Gastrocnemius medialis (tissue), 4 donors: ENCODE results near the gene RMND5B. TPM values are rescaled to one million over a fixed set of nuclear protein-coding genes. Genes with fewer than 3 reads are reported as not detected.

ENCODE experiments used
- ATAC-seq, 2 donors: fragments of 150-250 bp; one replicate each; pipeline ENCODE4 v1.9.1; 2016
- DNase-seq, 2 donors: peaks; one replicate each; pipeline ENCODE4 v3.0.0-alpha.2; 2019
- H3K27ac ChIP-seq, 4 donors: fragments of 200-600 bp; sonication (generic); 1 replicate in 1 of 4; 2 replicates in 3 of 4; pipeline ENCODE4 v1.5.1; 2016 to 2018; ENCODE audit warnings: mild to moderate bottlenecking in 2 of 4, moderate library complexity in 1 of 4
- H3K27me3 ChIP-seq, 3 donors: fragments of 200-600 bp; sonication (generic) in 2 of 3; 1 replicate in 1 of 3; 2 replicates in 2 of 3; pipeline versions ENCODE4 v1.5.1 to v1.6.0; 2016 to 2019; ENCODE audit warnings: mild to moderate bottlenecking in 1 of 3, moderate library complexity in 1 of 3
- H3K36me3 ChIP-seq, 2 donors: fragments of 200-600 bp; sonication (generic) in 1 of 2; one replicate each; pipeline ENCODE4 v1.5.1; 2017 to 2018
- H3K4me1 ChIP-seq, 2 donors: fragments of 200-600 bp; sonication (generic) in 1 of 2; one replicate each; pipeline ENCODE4 v1.5.1; 2016 to 2017; ENCODE audit warnings: mild to moderate bottlenecking in 2 of 2
- H3K4me3 ChIP-seq, 4 donors: fragments of 200-600 bp; sonication (generic) in 3 of 4; 1 replicate in 1 of 4; 2 replicates in 3 of 4; pipeline ENCODE4 v1.5.1; 2016 to 2019; ENCODE audit warnings: mild to moderate bottlenecking in 2 of 4
- H3K9me3 ChIP-seq, 3 donors: fragments of 200-600 bp; sonication (generic) in 2 of 3; 1 replicate in 1 of 3; 2 replicates in 2 of 3; pipeline ENCODE4 v1.5.1; 2016 to 2019
- CTCF ChIP-seq, 5 experiments: fragments of 450-650 bp in 3 of 5; fragments of 200-600 bp in 2 of 5; sonication (generic) in 2 of 5; IDR thresholded peaks in 4 of 5; conservative IDR thresholded peaks in 1 of 5; 1 replicate in 4 of 5; 2 replicates in 1 of 5; pipeline ENCODE4 v1.5.1; 2016 to 2019; ENCODE audit warnings: antibody characterized with exemption in 5 of 5, mild to moderate bottlenecking in 3 of 5, moderate library complexity in 3 of 5
- POLR2A ChIP-seq, 2 donors: fragments of 450-650 bp; IDR thresholded peaks; one replicate each; pipeline ENCODE4 v1.6.1; 2017; ENCODE audit warnings: antibody characterized with exemption in 2 of 2, mild to moderate bottlenecking in 2 of 2, moderate library complexity in 2 of 2
- in situ Hi-C, 4 donors: fragments of 200-750 bp; cut with MboI; loops; one replicate each; pipeline versions ENCODE4 v1.15.0 to v1.8.0; 2017; ENCODE audit warnings: low sequenced_read_pairs in 4 of 4
- intact Hi-C: fragments of 100-400 bp; cut with DNase I; formaldehyde crosslinking; loops from one replicate; pipeline ENCODE4 v1.15.1; 2023; ENCODE audit warnings: low total_unique reads
- total RNA-seq, 4 donors: library from RNA; depleted of rRNA; stranded (reverse); fragments of >200 nt; gene quantifications; one replicate each; pipeline versions ENCODE4 v1.1.0 to v1.2.3, GENCODE V29; 2016

Gene RMND5B
- total RNA-seq, 4 donors from 2014 or later: 24.0 to 55.9 (median 44.2) TPM

- no peaks in the 10 kb centered on the region for H3K36me3 ChIP-seq
- H3K4me1 ChIP-seq: no peaks in the 10 kb centered on the region
- ATAC-seq (no peak), DNase-seq (no peak)
- TF ChIP-seq POLR2A (IDR thresholded peaks at IDR 0.05) (no peak), CTCF (IDR thresholded peaks at IDR 0.05 in 4 of 5, conservative IDR thresholded peaks at IDR 0.05 in 1 of 5) (no peak)
- no peak overlapping the region for H3K27ac ChIP-seq
- in situ Hi-C loops: no loop called here
- peaks cover 0 to 4% (median 0%) of the 10 kb centered on the region in 3 donors for H3K27me3 ChIP-seq
- no peak overlapping the region for H3K4me3 ChIP-seq
- intact Hi-C loops: no loop called here
- no peaks in the 10 kb centered on the region for H3K9me3 ChIP-seq
These were observed 46.0 kb downstream of the RMND5B start for GRCh38 chr5:178176791-178177190.

DNA sequence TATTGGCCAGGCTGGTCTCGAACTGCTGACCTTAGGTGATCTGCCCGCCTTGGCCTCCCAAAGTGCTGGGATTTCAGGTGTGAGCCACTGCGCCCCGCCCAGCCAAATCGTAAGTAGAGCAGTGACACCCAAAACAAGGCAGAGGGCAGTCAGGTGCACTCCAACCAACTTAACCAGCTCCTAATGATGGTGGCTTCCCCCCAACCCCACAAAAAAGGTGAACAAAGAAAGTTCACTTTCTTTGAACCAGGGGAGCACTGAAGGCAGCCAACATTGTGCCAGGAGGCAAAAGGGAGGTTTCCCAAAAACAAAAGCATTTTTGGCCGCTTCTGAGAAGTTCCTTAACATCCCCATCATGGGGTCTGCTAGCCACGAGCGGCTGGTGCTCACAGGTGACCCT lies 46.8 kb downstream of the RMND5B start:
- H3K27ac ChIP-seq: no peak overlapping the region
- no peaks in the 10 kb centered on the region for H3K36me3 ChIP-seq
- no peak overlapping the region for H3K4me3 ChIP-seq
- ATAC-seq (no peak), DNase-seq (no peak)
- in situ Hi-C loops: no loop called here
- TF ChIP-seq POLR2A (IDR thresholded peaks at IDR 0.05): no peak
- no peak for TF ChIP-seq CTCF (IDR thresholded peaks at IDR 0.05 in 4 of 5, conservative IDR thresholded peaks at IDR 0.05 in 1 of 5)
- peaks cover 0 to 4% (median 0%) of the 10 kb centered on the region in 3 donors for H3K27me3 ChIP-seq
- intact Hi-C loops: no loop called here
- no peaks in the 10 kb centered on the region for H3K9me3 ChIP-seq
- H3K4me1 ChIP-seq: no peaks in the 10 kb centered on the region

DNA sequence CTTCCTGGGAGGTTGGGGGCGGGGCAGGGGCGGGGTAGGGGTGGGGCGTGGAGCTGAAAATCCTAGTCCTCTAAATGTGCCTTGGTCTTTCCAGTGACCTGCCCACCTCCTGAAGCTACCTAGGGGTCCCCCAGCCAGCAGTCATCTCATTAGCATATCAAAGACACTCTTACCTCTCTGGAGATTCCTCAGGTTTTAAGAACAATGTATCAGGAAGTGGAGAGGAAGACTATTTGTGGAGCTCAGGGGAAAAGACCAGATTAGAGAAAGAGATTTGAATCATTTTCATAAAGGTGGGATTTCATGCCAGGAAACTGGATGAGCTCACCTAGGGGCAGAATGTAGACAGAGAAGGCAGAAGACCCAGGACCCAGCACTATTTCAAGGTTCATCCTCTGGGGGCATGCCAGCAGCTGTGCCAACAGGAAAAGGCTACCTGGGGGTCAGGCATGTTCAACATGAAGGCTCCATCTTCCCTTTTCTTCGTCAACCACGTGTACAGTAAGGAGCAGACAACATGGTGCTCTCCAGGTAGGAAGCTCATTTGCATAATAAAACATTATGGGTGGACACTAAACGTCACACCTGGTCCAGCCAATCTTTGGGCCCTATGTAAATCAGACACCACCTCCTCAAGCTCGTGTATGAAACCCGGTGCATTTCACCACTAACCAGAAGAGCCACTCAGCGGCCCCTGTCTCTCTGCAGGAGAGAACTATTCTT lies 49.5 kb downstream of the RMND5B start:
- Histone ChIP-seq H3K9me3 (no peaks in the 10 kb centered on the region), H3K4me3 (no peak overlapping the region), H3K27me3 (peaks cover 0 to 4% (median 0%) of the 10 kb centered on the region in 3 donors), H3K4me1 (no peaks in the 10 kb centered on the region), H3K27ac (no peak overlapping the region), H3K36me3 (no peaks in the 10 kb centered on the region)
- TF ChIP-seq POLR2A (IDR thresholded peaks at IDR 0.05) (no peak), CTCF (IDR thresholded peaks at IDR 0.05 in 4 of 5, conservative IDR thresholded peaks at IDR 0.05 in 1 of 5) (no peak)
- intact Hi-C loops (no loop called here), in situ Hi-C loops (no loop called here)
- DNase-seq (no peak), ATAC-seq (no peak)

DNA sequence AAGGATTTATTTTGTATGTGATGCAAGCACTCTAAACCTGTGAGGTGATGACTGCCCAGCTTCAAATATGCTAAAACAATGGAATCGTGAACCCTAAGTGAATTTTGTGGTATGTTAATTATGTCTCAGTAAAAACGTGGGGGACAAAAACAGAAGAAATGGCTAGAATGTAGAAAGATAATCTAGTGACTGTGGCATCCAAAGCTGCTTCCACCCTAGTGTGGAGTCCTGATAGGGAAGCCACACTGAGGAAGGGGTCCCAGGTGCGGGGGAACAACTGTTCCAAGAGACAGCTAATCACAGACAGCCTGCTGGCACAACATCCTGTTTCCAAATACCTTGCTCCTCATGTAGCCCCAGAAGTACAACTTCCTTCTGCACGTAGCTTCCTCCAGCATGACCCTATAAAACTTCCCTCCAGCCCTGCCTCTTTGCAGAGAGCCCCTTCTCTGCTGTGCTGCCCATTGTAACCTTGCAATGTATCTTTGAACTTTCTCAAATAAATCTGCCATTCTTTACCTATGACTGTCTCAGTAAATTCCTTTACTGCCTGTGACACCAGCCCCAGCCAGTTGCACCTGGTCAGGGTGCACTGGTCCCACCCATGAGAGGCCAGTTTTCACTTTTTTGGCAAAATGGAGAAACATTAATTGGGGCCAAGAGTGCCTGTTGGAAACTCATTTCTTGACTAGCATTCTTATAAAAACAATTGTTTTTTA lies 51.5 kb downstream of the RMND5B start:
- Histone ChIP-seq H3K36me3 (no peaks in the 10 kb centered on the region), H3K9me3 (no peaks in the 10 kb centered on the region), H3K27ac (no peak overlapping the region), H3K4me3 (no peak overlapping the region), H3K4me1 (no peaks in the 10 kb centered on the region), H3K27me3 (peaks cover 0 to 4% (median 0%) of the 10 kb centered on the region in 3 donors)
- no peak for ATAC-seq
- DNase-seq: no peak
- TF ChIP-seq POLR2A (IDR thresholded peaks at IDR 0.05) (no peak), CTCF (IDR thresholded peaks at IDR 0.05 in 4 of 5, conservative IDR thresholded peaks at IDR 0.05 in 1 of 5) (no peak)
- in situ Hi-C loops: no loop called here
- intact Hi-C loops: no loop called here
